G401 (cell line): ENCODE measurements around the gene TUBGCP2. TPM values are rescaled to one million over a fixed set of nuclear protein-coding genes. Genes with fewer than 3 reads are reported as not detected.

Source experiments
- DNase-seq: peaks from one replicate; pipeline ENCODE4 v3.0.0-alpha.2; 2015; ENCODE audit warnings: low spot score
- in situ Hi-C: cut with HindIII; loops from 2 replicates; pipeline ENCODE4 v1.10.0; 2016; ENCODE audit warnings: low sequenced_read_pairs, mixed read lengths
- total RNA-seq: library from RNA; depleted of rRNA; stranded (reverse); fragments of >200 nt; shearing (Covaris generic); gene quantifications from 2 replicates; pipeline ENCODE4 v1.2.3, GENCODE V29; 2014; rRNA removed

The TUBGCP2 gene, protein sequence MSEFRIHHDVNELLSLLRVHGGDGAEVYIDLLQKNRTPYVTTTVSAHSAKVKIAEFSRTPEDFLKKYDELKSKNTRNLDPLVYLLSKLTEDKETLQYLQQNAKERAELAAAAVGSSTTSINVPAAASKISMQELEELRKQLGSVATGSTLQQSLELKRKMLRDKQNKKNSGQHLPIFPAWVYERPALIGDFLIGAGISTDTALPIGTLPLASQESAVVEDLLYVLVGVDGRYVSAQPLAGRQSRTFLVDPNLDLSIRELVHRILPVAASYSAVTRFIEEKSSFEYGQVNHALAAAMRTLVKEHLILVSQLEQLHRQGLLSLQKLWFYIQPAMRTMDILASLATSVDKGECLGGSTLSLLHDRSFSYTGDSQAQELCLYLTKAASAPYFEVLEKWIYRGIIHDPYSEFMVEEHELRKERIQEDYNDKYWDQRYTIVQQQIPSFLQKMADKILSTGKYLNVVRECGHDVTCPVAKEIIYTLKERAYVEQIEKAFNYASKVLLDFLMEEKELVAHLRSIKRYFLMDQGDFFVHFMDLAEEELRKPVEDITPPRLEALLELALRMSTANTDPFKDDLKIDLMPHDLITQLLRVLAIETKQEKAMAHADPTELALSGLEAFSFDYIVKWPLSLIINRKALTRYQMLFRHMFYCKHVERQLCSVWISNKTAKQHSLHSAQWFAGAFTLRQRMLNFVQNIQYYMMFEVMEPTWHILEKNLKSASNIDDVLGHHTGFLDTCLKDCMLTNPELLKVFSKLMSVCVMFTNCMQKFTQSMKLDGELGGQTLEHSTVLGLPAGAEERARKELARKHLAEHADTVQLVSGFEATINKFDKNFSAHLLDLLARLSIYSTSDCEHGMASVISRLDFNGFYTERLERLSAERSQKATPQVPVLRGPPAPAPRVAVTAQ
- 71.4 and 73.3 TPM in 2 replicates for total RNA-seq

DNA sequence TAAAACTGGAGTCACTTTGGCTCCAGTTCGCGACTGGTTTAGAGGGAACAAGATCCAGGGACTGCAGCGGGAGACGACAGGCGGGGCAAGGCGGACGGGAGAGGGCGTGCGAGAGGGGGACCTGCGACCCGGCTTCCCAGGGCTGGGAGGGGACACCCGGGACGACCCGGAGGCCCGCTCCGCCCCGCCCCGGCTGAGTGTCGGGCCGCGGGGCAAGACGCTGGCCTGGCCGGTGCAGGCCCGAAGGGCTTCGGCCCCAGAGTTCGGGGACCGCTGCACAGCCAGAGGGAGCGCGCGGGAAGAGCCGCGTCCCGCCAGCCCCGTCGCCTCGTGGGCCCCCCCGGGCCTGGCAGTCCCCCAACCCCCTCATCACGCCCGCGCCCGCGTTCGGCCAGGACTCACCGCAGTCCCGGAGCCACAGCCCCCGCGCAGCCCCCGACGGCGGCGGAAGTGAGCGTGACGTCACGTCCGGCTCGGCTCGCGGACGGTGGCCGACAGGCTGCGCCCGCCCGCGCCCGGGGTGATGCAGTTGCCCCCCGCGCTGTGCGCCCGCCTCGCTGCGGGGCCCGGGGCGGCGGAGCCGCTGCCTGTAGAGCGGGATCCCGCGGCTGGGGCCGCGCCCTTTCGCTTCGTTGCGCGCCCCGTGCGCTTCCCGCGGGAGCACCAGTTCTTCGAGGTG, at the start of gene TUBGCP2, which contains the start of gene ZNF511:
TUBGCP2 (minus strand) TSS at position 452 of the 679 bp plus-strand sequence. CDS start 5,931 bp downstream, outside the sequence.
ZNF511 (plus strand) TSS at position 494 of the 679 bp plus-strand sequence; CDS start at position 524, 30 bp downstream.
- DNase-seq, result peak; percentile 72
- in situ Hi-C loops, result no loop called here

DNA sequence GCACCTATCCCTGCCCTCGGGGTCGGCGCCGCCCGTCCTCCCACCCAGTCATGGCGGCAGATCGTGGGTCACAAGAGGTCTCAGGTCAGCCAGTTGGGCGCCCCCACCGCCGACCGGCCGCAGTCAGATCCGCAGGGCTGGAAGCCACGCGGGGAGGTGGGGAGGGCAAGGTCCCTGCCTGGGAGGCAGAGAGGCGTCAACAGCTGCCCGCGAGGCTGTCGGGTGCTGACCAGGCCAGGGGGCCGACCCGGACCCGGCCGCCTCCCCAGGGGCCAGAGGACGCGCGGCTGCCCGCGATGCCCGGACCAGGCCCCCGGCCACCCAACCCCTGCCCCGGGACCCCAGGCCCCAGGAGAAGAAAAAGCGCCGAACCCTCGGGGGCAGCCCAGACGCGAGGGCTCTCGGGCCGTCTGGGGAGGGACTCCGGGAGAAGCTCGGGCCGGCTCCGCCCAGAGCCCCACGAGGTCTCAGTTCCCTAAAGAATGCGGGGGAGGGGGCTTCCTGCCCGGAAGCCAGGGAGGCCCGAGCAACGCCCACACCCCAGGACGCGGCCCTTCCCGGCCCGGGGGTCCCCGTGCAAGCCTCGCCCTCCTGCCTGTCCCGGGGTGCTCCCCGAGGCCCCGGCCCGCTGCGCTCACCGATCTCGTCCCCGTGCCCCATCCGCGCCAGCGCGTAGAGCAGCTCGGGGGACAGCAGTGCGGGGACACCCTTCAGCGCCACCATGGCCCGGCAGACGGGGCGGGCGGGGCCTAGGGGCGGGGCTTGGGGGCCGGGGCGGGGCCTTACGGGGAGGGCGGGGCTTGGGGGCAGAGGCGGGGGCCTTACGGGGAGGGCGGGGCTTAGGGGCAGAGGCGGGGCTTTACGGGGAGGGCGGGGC, 48.9 kb upstream of the TUBGCP2 start, which contains the start of gene FUOM:
FUOM (minus strand) TSS at position 735 of the 877 bp plus-strand sequence; CDS start at position 723, 12 bp downstream.
- in situ Hi-C loops, result no loop called here
- DNase-seq, result no peak

DNA sequence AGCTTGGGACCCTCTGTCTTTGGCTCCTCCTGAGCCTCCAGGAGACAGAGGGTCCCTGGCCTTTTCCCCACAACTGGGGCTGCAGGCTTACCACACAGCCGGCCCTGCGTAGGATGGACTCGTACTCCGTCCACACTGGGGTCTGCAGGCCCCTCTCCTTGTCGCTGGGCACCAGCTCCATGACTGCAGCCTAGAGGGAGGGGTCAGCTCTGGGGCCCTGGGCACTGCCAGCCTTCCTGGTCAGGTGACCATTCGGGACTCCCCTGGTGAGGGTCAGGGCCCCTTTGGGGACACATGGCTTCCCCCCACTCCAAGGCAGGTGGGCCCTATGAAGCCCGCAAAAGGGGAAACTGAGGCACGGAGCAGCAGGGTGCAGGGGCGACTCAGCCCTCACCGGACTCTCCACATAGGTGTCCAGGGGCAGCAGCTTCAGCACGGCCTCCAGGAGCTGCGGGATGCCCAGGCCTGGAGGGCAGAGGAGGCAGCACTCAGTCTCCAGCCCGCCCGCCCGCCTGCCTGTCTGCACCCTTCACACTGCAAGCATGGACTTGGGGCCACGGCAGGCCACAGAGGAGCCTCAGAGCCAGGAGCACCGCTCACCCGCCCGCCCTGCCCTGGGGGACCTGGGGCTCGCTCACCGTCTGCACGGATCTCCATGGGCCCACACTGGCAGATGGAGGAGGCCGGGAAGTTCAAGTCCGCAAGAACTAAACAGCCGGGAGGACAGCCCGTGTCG, 48.0 kb upstream of the TUBGCP2 start:
- in situ Hi-C loops, result no loop called here
- no peak for DNase-seq

DNA sequence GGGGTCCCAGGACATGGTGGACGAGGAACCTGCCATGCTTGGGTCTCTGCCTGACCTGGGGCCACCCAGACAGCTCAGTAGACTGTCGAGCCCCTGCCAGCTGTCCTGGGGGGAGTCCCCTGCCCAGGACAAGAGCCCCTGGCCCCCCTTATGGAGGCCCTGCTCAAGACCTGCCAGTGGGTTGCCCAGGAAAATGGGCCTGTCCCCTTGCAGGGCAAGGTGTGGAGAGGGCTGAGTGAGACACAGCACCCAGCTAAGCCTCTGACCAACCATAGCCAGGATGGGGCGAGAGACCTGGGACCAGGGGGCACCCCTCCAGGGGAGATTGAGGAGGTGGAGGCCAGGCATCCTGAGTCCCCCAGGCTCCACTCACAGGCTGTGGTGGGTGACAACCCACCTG, 47.3 kb upstream of the TUBGCP2 start:
- DNase-seq, result no peak
- in situ Hi-C loops, result no loop called here

DNA sequence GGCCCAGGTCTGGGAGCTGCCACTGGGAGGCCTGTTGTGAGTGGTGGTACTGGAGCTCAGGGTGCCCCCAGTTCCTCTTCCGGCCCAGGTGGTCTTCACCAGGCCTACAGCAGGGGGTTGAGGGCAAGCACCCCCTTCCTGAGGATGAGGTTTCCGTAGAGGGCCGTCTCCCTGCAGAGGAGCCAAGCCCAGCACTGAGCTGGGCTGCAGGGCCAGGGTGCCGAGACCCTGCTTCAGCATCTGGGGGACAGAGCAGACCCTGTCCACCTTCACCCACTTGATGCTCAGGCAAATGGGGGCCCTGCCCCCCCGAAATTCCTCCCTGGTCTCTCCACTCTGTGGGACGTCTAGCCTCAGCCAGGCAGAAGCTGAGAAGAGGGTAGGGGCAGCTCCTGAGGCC, 46.6 kb upstream of the TUBGCP2 start:
- in situ Hi-C loops, result no loop called here
- no peak for DNase-seq

DNA sequence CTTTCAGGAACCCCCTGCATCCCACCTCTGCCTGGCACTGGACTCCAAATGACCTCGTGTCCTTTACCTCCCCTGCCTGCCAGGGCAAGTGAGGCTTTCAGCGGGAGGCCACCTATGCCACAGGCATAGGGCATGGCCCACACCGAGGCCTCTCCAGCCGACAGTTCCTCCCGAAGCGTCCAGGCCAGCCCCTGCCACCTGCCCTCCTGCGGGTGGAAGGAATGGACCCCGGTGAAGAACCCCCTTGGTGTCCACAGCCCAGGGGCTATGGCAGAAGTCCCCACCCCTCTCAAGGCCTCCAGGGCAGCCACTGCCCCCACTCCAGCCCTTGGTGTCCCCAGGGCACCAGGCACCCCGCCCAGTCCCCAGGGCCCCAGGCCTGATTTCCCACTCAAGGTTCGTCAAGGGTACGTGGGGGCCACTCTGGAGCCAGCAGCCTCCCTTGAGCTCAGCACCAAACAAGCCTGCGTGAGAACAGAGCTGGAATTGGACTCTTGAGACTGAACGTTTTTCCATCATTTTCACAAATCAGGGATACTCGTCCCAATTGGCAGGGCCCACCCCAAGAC, 46.1 kb upstream of the TUBGCP2 start:
- no peak for DNase-seq
- in situ Hi-C loops, result no loop called here

DNA sequence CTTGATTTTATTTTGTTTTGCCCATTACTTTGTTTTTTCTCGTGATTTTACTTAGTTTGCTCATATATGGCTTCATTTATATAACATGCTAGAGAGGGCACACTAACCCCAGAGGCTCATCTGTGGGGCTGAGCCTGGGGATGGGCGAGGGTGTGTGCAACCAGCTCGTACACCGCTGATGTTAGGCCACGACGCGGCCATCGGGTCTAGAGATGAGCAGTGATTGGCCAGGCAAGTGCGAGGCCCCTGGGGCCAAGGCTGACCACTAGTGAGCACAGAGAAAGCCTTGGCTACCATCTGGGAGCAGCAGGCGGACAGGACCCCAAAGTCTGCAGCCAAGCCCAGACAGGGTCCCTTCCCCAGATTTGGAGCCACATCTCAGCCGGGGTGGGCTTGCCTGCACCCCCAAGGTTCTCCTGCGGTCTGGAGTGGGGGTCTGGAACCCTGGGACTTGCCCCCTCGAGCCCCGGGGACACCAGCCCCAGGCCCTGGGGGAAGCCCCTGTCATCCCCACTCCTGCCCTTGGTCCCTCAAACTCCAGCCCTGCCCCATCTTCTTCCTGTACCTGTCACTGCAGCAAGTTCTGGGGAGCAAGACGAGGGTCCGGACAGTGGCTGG, 45.4 kb upstream of the TUBGCP2 start:
- in situ Hi-C loops, result no loop called here
- no peak for DNase-seq

DNA sequence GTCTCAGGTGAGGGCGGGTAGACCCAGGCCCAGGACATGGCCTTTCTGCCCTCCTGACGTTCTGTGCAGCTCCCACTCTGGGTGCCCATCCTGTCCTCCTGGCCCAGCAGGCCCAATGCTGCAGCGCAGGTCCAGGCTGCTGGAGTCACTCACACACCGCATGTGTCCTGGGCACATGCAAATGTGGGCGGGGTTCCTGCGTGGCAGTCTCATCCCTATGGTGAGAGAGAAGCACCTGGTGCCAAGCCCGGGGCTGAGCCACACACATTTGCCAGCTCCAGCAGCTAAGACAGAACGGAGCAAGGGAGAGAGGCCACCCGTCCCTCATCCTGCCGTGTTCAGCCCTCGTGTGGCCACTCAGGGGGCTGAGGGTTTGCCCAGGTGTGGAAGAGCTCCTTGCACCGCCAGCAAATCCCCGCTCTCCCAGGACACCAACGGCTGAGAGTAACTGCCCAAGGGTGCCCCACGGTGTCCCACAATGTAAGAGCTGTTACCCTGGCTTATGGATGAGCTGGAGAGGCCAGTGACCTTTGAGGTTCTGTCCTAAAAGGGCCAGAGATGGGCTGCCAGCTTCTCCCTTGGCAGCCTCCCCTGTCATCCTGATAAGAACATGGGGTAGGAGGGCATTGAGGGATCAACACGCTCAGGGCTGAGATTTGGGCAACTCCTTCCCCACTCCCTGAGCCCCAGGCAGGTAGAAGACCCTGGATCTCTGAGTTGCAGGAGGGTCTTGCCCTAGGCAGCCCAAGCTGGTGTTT, 44.7 kb upstream of the TUBGCP2 start:
- DNase-seq, result peak; percentile 54
- in situ Hi-C loops, result no loop called here

DNA sequence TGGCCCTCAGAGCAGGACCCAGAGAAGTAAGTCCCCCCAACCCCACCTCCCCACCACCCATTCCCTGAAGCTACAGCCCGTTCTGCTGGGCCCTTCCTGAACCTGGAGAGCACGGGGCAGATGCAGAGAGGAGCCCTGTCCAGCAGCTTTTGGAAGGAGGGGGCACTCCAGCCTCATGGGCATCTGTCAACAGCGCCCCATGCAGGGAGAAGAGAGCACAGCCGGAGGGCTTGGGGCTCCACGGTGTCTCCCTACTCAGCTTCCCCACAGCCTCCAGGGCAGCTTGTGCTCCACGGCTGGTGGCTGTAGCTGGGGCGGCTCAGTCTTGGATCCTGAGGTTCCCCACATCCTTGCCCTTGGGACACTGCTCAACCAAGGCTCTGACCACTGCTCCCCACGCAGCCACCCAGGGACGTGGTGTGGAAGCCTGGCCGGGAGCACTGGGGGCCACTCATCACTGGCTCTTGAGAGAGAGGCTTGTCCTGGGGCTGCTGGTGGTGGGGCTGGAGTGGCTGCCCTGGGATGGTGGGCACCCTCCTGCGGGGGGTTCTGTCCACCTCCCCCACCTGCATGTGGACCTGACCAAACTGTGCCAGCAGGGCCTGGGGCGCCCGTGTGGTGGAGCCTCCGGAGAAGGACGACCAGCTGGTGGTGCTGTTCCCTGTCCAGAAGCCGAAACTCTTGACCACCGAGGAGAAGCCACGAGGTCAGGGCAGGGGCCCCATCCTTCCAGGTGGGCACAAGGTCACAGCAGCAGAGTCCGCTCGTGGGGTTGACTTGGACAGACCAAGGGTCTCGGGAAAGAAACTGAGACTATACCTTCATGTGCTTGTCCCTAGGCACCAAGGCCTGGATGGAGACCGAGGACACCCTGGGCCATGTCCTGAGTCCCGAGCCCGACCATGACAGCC, 43.0 kb upstream of the TUBGCP2 start:
- in situ Hi-C loops, result no loop called here
- DNase-seq, result no peak

DNA sequence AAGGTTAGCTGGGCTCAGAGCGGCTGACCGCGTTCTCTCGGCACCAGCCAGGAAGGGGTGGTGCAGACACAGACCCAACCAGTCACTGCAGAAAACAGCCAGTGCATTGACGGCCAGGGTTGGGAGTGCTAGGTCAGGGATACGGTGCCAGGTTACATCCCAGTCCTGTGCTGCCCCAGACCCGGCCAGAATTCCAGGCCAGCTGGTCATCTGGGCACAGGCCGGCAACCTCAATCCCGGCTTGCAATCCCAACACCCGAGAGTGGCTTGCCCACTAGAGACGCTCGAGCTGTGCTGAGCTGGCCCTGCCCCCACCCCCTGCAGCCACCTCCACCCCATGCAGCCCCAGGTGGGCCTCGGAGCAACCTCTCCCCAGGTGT, 42.3 kb upstream of the TUBGCP2 start:
- DNase-seq, result peak; percentile 46
- in situ Hi-C loops, result no loop called here

DNA sequence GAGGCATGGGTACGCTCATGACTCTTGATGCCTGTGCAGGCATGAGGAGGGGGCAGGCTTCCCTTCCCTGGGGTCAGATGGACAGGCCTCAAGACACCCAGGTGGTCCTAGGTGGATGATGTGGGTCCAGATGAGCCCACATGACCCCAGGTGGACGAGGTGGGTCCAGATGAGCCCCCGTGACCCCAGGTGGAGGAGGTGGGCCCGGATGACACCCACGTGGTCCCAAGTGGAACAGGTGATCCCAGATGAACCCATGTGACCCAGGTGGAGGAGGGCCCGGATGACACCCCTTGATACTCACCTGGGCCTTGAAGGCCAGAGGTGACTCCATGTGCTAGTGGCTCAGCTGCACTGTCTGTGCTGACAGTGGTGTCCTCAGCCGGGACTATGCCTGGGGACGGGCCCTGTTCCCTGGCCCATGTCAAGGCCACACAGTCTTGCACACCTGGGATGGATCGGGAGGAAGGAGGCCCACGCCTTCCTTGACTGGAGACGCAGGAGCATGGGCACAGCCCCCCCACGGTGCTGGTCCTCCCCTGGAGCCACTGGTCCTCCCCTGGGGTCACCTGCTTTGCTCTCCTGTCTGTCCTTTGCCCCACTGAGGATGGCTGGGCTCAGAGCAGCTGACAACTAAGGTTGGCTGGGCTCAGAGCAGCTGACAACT, 41.7 kb upstream of the TUBGCP2 start:
- no peak for DNase-seq
- in situ Hi-C loops, result no loop called here

DNA sequence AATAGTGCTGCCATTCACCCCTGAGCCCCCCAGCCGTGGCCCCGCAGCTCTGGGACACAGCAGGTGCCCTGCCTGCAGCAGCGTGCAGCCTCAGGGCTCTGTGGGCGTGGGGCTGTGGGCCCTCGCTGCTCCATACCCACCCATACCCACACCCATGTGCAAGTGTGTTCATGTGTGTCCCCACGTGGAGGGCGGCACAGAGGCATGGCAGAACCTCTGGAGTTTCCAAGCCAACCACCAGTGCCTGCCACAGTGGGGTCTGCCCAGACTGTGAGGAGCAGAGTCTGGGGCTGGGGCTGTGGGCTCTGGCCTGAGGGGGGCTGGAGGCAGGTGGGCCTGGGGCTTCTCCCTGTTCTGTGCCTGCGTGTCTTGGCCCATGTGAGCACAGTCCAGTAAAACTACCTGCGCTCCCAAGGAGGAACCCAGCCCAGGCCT, 40.9 kb upstream of the TUBGCP2 start:
- in situ Hi-C loops, result no loop called here

DNA sequence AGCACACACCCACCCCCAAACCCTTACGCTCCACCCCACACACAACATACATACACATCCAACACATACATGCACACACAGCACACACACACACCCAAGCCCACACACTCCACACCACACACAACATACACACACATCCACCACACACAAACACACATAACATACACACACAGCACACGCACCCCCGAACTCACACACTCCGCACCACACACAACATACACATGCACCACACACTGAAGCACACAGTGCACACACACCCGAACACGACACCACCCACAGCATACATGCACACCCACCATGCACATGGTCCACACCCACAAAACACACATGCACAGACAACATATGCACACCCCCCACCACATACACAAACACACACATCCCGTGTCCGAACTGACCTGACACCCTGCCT, 40.5 kb upstream of the TUBGCP2 start:
- in situ Hi-C loops, result no loop called here
- no peak for DNase-seq

More for the DNA sequence above, 40.9 kb upstream of the TUBGCP2 start:
- DNase-seq, result no peak

DNA sequence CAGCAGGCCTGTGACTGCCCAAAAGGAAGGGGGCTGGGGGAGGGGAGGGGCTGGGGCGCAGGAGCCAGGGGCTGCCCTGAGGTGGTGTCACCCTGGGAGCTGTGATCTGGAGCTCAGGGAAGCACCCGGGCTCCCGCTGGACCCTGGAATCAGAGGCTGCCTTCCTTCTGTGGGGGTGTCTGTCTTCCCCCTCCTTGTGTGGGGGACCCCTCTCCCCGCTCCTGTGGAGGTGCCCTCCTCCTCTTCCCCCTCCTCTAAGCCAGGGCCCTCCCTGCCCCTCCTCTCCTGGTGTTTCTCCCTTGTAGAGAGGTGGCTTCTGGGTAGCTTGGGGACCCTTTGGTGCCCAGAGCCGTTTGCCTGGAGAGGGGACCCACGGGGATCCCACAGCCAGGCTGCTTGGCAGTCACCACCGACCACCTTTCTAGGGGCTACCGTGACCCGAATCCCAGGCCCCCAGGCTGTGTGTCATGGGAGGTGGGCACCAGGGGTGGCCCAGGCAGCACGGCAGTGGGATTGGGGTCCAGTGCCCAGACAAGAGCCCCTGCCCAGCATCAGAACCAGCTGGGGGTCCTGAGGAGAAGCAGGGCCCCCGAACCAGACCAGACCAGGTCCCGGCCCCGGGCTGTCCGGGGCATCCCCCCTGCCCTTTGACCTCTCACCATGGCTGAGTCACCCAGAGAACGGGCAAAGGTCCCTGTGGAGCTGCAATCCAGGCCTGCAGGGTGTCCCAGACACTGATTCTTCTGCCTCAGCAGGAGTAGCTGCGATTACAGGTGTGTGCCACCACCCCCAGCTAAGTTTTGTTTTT, 39.2 kb upstream of the TUBGCP2 start:
- in situ Hi-C loops, result no loop called here
- DNase-seq, result no peak
